Measurements from ENCODE around the gene CRHR1.

CRHR1 gene

GRCh38 chr17:45759761-45760160 is 24.4 kb upstream of the CRHR1 start:
- no peak overlapping the region for H3K4me2 ChIP-seq (ENCODE audit: low read length)
- H4K20me1 ChIP-seq (ENCODE audit: insufficient read depth, low read length), result no peaks in the 10 kb centered on the region
- no peak overlapping the region for H3K4me3 ChIP-seq (ENCODE audit: low read length)
- TF ChIP-seq CTCF (IDR thresholded peaks at IDR 0.05; ENCODE audit: low read depth, low read length), result no peak
- no peak for TF ChIP-seq EZH2phosphoT487 (IDR thresholded peaks at IDR 0.05; ENCODE audit: low read depth)
- H2AFZ ChIP-seq (ENCODE audit: low read depth, low read length), result no peak overlapping the region
- H3K36me3 ChIP-seq (replicated peaks; ENCODE audit: low read depth, low read length), result no peaks in the 10 kb centered on the region
- no peak overlapping the region for H3K9ac ChIP-seq (ENCODE audit: low read length)
- H3K9me3 ChIP-seq (ENCODE audit: insufficient read depth, low read length), result no peaks in the 10 kb centered on the region
- H3K4me1 ChIP-seq (ENCODE audit: low read length), result no peaks in the 10 kb centered on the region
- no peaks in the 10 kb centered on the region for H3K79me2 ChIP-seq (ENCODE audit: low read length)
- no peak overlapping the region for H3K27ac ChIP-seq (ENCODE audit: low read length)
- H3K27me3 ChIP-seq (ENCODE audit: low read depth, low read length), result peaks cover 9% of the 10 kb centered on the region; the same call in 1 of the 2 replicates

DNA sequence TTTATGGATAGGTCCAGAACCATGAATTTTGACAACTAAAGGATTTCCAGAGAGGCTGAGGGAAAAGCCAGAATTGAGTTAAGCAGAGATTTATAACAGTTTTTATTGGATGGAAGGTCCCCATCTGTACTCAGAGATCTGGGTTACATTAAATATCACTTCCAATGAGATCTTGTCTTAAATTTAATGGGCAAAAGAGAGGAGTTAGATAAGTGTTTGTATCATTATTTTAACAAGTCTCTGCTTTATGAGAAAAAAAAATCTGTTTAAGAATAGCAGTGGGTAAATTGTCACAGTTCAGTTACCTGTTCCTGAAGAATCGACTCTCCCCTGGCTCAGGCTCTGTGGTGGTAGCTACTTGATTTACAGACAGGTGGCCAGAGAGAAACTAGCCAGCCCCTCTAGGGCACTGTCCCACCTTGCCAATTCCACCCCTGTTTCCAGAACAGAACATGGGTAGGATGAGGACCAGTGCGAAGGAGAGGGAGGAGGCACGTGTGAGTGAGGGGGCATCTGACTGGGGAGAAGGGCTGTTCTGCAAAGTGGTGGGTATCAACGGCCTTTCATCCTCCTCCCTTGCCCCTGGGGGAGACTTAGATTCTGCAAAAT is 22.1 kb upstream of the CRHR1 start:
- no peak for TF ChIP-seq CTCF (IDR thresholded peaks at IDR 0.05; ENCODE audit: low read depth, low read length)
- no peak for TF ChIP-seq EZH2phosphoT487 (IDR thresholded peaks at IDR 0.05; ENCODE audit: low read depth)
- Histone ChIP-seq H4K20me1 (ENCODE audit: insufficient read depth, low read length) (no peaks in the 10 kb centered on the region), H3K4me2 (ENCODE audit: low read length) (no peak overlapping the region), H2AFZ (ENCODE audit: low read depth, low read length) (no peak overlapping the region), H3K36me3 (replicated peaks; ENCODE audit: low read depth, low read length) (no peaks in the 10 kb centered on the region), H3K9me3 (ENCODE audit: insufficient read depth, low read length) (no peaks in the 10 kb centered on the region), H3K27ac (ENCODE audit: low read length) (no peak overlapping the region), H3K4me3 (ENCODE audit: low read length) (no peak overlapping the region), H3K79me2 (ENCODE audit: low read length) (no peaks in the 10 kb centered on the region), H3K4me1 (ENCODE audit: low read length) (no peaks in the 10 kb centered on the region), H3K27me3 (ENCODE audit: low read depth, low read length) (peaks cover 2% of the 10 kb centered on the region; the same call in 1 of the 2 replicates), H3K9ac (ENCODE audit: low read length) (no peak overlapping the region)

GRCh38 chr17:45763182-45763581 is 20.9 kb upstream of the CRHR1 start:
- Histone ChIP-seq H2AFZ (ENCODE audit: low read depth, low read length) (no peak overlapping the region), H3K4me2 (ENCODE audit: low read length) (no peak overlapping the region), H3K36me3 (replicated peaks; ENCODE audit: low read depth, low read length) (no peaks in the 10 kb centered on the region), H3K27ac (ENCODE audit: low read length) (no peak overlapping the region), H3K79me2 (ENCODE audit: low read length) (no peaks in the 10 kb centered on the region), H3K27me3 (ENCODE audit: low read depth, low read length) (peaks cover 3% of the 10 kb centered on the region), H3K9me3 (ENCODE audit: insufficient read depth, low read length) (no peaks in the 10 kb centered on the region), H3K4me1 (ENCODE audit: low read length) (no peaks in the 10 kb centered on the region), H3K9ac (ENCODE audit: low read length) (no peak overlapping the region), H4K20me1 (ENCODE audit: insufficient read depth, low read length) (no peaks in the 10 kb centered on the region), H3K4me3 (ENCODE audit: low read length) (no peak overlapping the region)
- no peak for TF ChIP-seq EZH2phosphoT487 (IDR thresholded peaks at IDR 0.05; ENCODE audit: low read depth)
- no peak for TF ChIP-seq CTCF (IDR thresholded peaks at IDR 0.05; ENCODE audit: low read depth, low read length)

DNA sequence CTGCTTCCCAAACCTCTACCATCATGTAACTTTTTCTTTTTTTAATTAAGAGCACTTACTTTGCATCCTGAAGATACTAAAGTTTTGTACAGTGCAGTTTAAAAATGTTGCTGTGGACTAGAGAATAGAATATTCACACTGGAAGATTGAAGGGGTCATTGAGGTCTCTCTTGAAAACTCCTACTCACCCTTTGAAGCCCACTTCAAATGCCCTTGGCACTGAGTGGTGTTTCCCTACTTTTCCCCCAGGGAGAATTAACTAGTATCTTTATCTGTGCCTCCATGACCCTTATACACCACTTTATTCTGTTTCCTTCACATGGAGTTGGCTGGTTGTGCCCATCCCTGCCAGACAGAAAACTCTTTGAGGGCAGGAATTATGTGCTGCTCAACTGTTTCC is 19.6 kb upstream of the CRHR1 start:
- no peaks in the 10 kb centered on the region for H3K9me3 ChIP-seq (ENCODE audit: insufficient read depth, low read length)
- H3K36me3 ChIP-seq (replicated peaks; ENCODE audit: low read depth, low read length), result no peaks in the 10 kb centered on the region
- peaks cover 12% of the 10 kb centered on the region for H3K27me3 ChIP-seq (ENCODE audit: low read depth, low read length)
- H3K4me3 ChIP-seq (ENCODE audit: low read length), result no peak overlapping the region
- TF ChIP-seq EZH2phosphoT487 (IDR thresholded peaks at IDR 0.05; ENCODE audit: low read depth) (no peak), CTCF (IDR thresholded peaks at IDR 0.05; ENCODE audit: low read depth, low read length) (no peak)
- H3K4me1 ChIP-seq (ENCODE audit: low read length), result no peaks in the 10 kb centered on the region
- H3K79me2 ChIP-seq (ENCODE audit: low read length), result no peaks in the 10 kb centered on the region
- no peaks in the 10 kb centered on the region for H4K20me1 ChIP-seq (ENCODE audit: insufficient read depth, low read length)
- H3K27ac ChIP-seq (ENCODE audit: low read length), result no peak overlapping the region
- no peak overlapping the region for H2AFZ ChIP-seq (ENCODE audit: low read depth, low read length)
- no peak overlapping the region for H3K9ac ChIP-seq (ENCODE audit: low read length)
- no peak overlapping the region for H3K4me2 ChIP-seq (ENCODE audit: low read length)

Data from OCI-LY3 (cell line).